Measurements from ENCODE around the gene COL4A2.

COL4A2 gene

DNA sequence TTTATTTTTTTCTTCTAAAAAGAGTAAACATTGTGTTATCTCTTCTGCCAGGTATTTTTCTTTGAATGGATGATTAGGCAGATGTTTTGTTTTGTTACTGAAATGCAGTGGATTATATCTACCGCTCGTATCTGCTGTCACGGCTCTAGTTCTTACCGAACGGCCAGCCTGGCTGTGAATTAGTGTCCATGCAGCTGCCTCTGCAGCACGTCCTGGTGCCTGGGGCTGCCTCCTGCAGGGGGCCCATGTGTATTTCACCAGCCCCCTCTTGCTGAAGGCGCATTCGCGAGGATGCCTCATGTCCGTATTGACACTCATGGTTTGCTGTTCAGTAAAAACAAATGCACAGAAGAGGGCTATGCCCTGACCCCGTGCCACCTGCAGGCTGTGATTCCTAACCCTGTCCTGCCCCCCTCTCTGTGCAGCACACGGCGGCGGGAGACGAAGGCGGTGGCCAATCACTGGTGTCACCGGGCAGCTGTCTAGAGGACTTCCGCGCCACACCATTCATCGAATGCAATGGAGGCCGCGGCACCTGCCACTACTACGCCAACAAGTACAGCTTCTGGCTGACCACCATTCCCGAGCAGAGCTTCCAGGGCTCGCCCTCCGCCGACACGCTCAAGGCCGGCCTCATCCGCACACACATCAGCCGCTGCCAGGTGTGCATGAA lies 204.6 kb downstream of the COL4A2 start:
- DNase-seq (ENCODE audit: insufficient read length) (no peak), FAIRE-seq (no peak)
- TF ChIP-seq TAF1 (IDR thresholded peaks at IDR 0.05; ENCODE audit: borderline replicate concordance, low read depth, low read length) (no peak), POLR2AphosphoS5 (IDR thresholded peaks at IDR 0.05; ENCODE audit: low read depth, low read length) (no peak), POLR2A (IDR thresholded peaks at IDR 0.05; ENCODE audit: low read depth, low read length) (no peak)

DNA sequence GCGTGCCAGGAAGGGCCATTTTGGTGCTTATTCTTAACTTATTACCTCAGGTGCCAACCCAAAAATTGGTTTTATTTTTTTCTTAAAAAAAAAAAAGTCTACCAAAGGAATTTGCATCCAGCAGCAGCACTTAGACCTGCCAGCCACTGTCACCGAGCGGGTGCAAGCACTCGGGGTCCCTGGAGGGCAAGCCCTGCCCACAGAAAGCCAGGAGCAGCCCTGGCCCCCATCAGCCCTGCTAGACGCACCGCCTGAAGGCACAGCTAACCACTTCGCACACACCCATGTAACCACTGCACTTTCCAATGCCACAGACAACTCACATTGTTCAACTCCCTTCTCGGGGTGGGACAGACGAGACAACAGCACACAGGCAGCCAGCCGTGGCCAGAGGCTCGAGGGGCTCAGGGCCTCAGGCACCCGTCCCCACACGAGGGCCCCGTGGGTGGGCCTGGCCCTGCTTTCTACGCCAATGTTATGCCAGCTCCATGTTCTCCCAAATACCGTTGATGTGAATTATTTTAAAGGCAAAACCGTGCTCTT lies 205.2 kb downstream of the COL4A2 start:
- FAIRE-seq (no peak), DNase-seq (ENCODE audit: insufficient read length) (no peak)
- TF ChIP-seq POLR2A (IDR thresholded peaks at IDR 0.05; ENCODE audit: low read depth, low read length) = no peak
- TF ChIP-seq POLR2AphosphoS5 (IDR thresholded peaks at IDR 0.05; ENCODE audit: low read depth, low read length) = no peak
- TF ChIP-seq TAF1 (IDR thresholded peaks at IDR 0.05; ENCODE audit: borderline replicate concordance, low read depth, low read length) = no peak

DNA sequence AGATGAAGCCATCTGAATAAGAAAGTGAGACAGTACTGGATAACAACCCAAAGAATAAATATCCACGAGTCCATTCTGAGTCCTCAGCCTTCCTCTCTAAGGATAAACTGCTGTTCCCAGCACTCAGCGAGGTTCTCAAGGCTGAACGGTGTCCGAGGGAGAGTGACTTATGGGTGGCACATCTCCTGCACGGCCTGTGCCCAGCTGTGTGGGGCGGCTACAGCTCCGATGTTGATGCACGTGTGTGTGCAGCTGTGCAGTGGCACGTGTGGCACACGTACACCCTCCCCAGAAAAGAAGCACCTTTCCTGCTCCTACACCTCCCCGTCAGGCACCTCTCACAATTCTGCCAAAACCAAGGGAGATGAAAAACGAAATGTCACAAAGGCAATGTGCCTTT lies 209.4 kb downstream of the COL4A2 start:
- DNase-seq (ENCODE audit: insufficient read length) (no peak), FAIRE-seq (no peak)
- TF ChIP-seq POLR2A (IDR thresholded peaks at IDR 0.05; ENCODE audit: low read depth, low read length) (no peak), TAF1 (IDR thresholded peaks at IDR 0.05; ENCODE audit: borderline replicate concordance, low read depth, low read length) (no peak), POLR2AphosphoS5 (IDR thresholded peaks at IDR 0.05; ENCODE audit: low read depth, low read length) (no peak)

DNA sequence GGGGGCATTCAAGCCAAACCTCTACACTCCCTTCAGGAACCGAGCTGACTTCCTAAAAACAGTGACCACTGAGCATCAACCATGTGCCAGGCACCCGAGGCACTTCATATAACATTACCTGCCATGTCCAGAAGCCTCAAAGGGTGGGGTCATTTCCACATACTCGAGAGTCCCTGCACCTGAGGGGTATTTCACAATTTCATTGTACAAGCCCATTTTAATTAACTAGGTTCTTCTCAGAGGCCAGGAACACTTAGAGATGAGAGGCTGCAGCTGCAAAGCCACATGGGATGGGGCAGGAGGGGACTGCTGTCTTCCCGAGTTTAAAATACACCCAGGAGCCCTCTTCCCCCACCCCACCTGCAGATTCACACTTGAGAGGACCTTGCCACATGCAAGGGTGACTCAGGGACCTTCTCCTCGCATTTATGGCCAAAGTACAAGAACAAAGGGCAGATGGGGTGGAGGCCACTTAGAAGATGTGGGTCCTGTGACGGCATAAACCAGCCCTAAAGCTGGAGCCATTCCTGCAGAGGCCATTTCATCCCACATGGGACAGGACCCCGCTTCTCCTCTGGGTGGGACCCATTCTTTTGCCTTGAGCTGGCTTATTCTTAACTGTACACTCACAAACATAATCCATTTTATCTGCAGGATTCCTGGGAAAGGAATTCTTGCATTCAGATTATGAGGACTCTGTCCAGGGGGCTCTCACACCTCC lies 210.6 kb downstream of the COL4A2 start:
- DNase-seq (ENCODE audit: insufficient read length) (no peak), FAIRE-seq (no peak)
- no peak for TF ChIP-seq TAF1 (IDR thresholded peaks at IDR 0.05; ENCODE audit: borderline replicate concordance, low read depth, low read length)
- TF ChIP-seq POLR2AphosphoS5 (IDR thresholded peaks at IDR 0.05; ENCODE audit: low read depth, low read length) = no peak
- TF ChIP-seq POLR2A (IDR thresholded peaks at IDR 0.05; ENCODE audit: low read depth, low read length) = no peak

DNA sequence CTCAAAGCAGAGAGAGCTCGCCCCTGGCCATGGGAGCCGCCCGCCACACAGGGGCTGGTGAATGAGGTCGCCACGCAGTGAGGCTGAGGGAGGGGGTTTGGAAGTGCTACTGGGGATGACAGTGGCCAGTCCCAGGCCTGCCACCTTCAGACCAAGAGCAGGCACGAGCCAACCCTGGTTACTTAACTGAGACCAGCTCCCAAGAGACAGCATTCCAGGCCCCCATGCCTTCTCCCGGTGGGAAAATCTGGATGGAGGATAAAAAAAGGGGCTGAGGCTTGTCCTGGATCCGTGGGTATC lies 211.1 kb downstream of the COL4A2 start:
- FAIRE-seq (no peak), DNase-seq (ENCODE audit: insufficient read length) (no peak)
- TF ChIP-seq TAF1 (IDR thresholded peaks at IDR 0.05; ENCODE audit: borderline replicate concordance, low read depth, low read length) = no peak
- no peak for TF ChIP-seq POLR2A (IDR thresholded peaks at IDR 0.05; ENCODE audit: low read depth, low read length)
- TF ChIP-seq POLR2AphosphoS5 (IDR thresholded peaks at IDR 0.05; ENCODE audit: low read depth, low read length) = no peak

DNA sequence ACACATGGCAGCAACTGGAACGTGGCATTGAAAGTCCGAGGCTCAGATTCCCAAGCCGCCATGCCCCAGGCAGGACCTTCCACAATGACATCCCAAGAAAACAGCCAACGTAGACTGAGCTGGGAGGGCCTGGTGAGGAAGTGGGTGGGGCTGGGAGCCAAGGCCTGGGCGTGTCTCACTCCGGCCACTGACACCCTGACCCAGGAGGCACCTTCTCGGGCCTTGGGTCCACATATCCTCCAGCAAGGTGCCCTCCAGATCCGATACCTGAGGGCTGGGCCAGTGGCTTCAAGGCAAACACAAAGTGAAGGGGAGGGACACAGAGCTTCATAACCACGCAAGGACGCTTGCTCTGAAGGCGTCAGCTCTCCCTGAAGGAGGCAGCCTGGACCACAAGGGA lies 211.5 kb downstream of the COL4A2 start:
- DNase-seq (ENCODE audit: insufficient read length) (no peak), FAIRE-seq (no peak)
- TF ChIP-seq POLR2AphosphoS5 (IDR thresholded peaks at IDR 0.05; ENCODE audit: low read depth, low read length) (no peak), TAF1 (IDR thresholded peaks at IDR 0.05; ENCODE audit: borderline replicate concordance, low read depth, low read length) (no peak)

DNA sequence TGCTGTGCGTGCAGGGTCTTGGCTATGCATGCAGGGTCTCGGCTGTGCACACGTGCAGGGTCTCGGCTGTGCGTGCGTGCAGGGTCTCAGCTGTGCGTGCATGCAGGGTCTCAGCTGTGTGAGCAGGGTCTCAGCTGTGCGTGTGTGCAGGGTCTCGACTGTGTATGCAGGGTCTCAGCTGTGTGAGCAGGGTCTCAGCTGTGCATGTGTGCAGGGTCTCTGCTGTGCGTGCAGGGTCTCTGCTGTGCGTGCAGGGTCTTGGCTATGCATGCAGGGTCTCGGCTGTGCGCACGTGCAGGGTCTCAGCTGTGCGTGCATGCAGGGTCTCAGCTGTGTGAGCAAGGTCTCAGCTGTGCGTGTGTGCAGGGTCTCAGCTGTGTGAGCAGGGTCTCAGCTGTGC lies 212.0 kb downstream of the COL4A2 start:
- no peak for FAIRE-seq
- TF ChIP-seq POLR2A (IDR thresholded peaks at IDR 0.05; ENCODE audit: low read depth, low read length) = no peak
- TF ChIP-seq POLR2AphosphoS5 (IDR thresholded peaks at IDR 0.05; ENCODE audit: low read depth, low read length) = no peak

DNA sequence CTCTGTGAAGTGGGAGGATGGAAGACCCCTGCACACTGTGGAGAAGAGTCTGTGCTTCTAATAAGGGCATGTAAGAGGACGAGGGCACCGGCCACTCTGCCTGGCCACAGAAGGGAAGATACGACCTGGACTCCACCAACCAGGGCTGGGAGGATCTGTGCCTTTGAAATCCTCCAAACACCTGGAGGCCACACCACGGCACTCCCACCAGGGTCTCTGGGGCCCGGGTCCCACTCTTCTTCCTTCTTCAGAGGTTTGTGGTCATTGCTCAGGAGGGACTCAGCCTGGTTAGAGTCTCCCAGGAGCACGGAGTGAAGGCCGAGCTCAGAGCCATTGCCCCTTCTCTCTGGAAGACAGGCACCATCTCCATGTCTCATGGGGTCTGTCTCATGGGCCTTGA lies 212.4 kb downstream of the COL4A2 start:
- DNase-seq (ENCODE audit: insufficient read length) = no peak
- no peak for FAIRE-seq
- TF ChIP-seq POLR2A (IDR thresholded peaks at IDR 0.05; ENCODE audit: low read depth, low read length) = no peak

More for the DNA sequence above, 212.0 kb downstream of the COL4A2 start:
- no peak for DNase-seq (ENCODE audit: insufficient read length)

DNA sequence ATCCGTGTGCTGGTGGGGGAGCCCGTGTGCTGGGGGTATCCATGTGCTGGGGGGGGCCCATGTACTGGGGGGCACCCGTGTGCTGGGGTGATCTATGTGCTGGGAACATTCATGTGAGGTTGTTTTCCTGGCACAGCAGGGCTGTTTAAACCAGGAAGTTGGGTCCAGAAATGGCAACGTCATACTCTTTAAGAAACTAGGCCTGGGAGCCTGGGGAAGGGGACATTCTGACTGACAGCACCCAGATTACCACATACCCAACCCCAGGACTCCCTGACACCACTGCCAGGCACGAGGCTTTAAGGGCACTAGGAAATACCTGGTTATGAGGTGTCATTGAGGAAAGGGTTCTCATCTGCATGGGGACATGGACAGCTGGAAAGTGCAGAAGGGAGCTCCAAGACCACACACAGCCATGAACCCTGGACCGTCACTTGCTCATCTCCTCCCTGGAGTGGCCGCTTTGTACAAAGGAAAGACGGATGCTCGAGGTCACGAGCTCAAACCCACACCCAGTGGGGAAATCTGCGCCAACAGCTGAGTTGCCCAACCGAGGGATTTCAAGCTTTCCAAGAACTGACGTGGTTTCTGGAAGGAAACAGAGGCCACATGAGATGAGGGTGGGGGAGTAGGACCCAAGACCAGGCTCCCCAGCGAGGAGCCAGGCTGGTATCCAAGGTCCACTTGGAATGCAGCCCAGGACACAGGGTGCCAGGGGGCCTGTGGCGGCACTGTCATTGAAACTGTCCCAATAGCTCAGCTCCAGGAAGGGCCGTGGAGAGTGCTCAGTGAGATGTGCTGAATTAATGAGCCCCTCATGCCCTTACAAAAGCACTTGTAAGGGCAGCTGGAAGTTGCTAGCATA lies 213.6 kb downstream of the COL4A2 start:
- TF ChIP-seq POLR2A (IDR thresholded peaks at IDR 0.05; ENCODE audit: low read depth, low read length) (no peak), POLR2AphosphoS5 (IDR thresholded peaks at IDR 0.05; ENCODE audit: low read depth, low read length) (no peak), TAF1 (IDR thresholded peaks at IDR 0.05; ENCODE audit: borderline replicate concordance, low read depth, low read length) (no peak)
- DNase-seq (ENCODE audit: insufficient read length) (no peak), FAIRE-seq (no peak)

DNA sequence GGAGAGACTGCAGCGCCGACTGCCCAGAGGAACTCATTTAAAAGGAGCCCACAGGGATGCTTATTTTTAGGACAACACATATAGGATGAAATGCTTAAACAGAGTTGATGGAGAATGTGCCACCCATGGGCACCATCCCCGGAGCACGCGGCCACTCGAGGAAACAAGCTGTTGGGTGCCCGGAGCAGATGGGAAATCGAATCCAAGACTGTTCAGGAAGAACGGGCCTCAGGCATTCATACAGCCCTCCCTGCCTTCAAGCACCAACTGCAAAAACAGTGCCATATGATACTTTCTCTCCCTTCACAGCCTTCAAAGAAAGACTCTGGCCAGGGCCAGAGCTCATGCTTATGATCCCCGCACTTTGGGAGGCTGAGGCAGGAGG lies 214.2 kb downstream of the COL4A2 start:
- no peak for DNase-seq (ENCODE audit: insufficient read length)

DNA sequence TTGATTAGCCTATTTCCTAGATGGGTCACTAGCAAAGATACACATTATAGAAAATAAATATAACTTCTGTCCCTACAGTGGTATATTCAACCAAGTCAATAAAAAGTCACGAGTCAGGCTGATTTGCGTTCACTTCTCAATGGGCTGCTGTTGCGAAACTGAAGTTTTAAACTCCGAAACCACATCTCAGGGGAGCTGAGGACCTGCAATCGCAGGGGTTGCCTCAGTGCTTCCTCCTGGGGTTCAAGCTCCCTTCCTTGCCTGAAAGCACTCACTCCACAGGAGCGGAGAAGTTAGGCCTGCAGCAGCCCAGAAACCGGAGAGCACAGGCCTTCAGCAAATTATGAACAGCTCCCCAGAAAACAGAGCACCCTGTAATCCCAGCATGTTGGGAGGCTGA lies 214.9 kb downstream of the COL4A2 start:
- DNase-seq (ENCODE audit: insufficient read length) (no peak), FAIRE-seq (no peak)
- TF ChIP-seq TAF1 (IDR thresholded peaks at IDR 0.05; ENCODE audit: borderline replicate concordance, low read depth, low read length) (no peak), POLR2A (IDR thresholded peaks at IDR 0.05; ENCODE audit: low read depth, low read length) (no peak), POLR2AphosphoS5 (IDR thresholded peaks at IDR 0.05; ENCODE audit: low read depth, low read length) (no peak)

More for the DNA sequence above, 214.2 kb downstream of the COL4A2 start:
- no peak for FAIRE-seq
- TF ChIP-seq POLR2A (IDR thresholded peaks at IDR 0.05; ENCODE audit: low read depth, low read length) (no peak), TAF1 (IDR thresholded peaks at IDR 0.05; ENCODE audit: borderline replicate concordance, low read depth, low read length) (no peak), POLR2AphosphoS5 (IDR thresholded peaks at IDR 0.05; ENCODE audit: low read depth, low read length) (no peak)
